Measurements from ENCODE around the gene FARSA.

- TF ChIP-seq, protein P1, sequence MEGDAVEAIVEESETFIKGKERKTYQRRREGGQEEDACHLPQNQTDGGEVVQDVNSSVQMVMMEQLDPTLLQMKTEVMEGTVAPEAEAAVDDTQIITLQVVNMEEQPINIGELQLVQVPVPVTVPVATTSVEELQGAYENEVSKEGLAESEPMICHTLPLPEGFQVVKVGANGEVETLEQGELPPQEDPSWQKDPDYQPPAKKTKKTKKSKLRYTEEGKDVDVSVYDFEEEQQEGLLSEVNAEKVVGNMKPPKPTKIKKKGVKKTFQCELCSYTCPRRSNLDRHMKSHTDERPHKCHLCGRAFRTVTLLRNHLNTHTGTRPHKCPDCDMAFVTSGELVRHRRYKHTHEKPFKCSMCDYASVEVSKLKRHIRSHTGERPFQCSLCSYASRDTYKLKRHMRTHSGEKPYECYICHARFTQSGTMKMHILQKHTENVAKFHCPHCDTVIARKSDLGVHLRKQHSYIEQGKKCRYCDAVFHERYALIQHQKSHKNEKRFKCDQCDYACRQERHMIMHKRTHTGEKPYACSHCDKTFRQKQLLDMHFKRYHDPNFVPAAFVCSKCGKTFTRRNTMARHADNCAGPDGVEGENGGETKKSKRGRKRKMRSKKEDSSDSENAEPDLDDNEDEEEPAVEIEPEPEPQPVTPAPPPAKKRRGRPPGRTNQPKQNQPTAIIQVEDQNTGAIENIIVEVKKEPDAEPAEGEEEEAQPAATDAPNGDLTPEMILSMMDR (IDR thresholded peaks at IDR 0.05; ENCODE audit: low read depth, low read length): peak; percentile 54
- TF ChIP-seq EZH2phosphoT487 (IDR thresholded peaks at IDR 0.05; ENCODE audit: low read depth): no peak
Measured at GRCh38 chr19:12899891-12900518, 33.5 kb downstream of the FARSA start.
